LNCAP (cell line): ENCODE data around the gene CCR4.

ENCODE experiments used
- TF ChIP-seq, protein P1 (sequence below): fragments of 450-650 bp; IDR thresholded peaks from 2 replicates; pipeline ENCODE4 v1.5.1; 2017; ENCODE audit warnings: mild to moderate bottlenecking

Gene CCR4

DNA sequence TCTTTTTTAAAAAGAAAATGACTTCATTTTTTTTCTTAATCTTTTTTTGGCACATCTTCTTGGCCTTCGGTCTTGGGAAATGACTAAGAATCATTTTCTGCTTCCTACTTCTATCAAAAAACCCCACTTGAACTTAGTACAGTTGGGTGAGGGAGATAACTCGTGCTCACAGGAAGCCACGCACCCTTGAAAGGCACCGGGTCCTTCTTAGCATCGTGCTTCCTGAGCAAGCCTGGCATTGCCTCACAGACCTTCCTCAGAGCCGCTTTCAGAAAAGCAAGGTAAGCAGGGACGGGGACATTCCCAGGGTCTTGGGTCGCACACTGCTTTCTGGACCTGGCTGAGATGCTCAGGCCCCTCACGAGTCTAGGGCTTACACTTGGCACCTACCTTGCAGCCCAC lies at the start of gene CCR4:
CCR4 (plus strand) TSS at position 235 of the 402 bp plus-strand sequence. CDS start 1,779 bp downstream, outside the sequence.
- TF ChIP-seq, protein P1, sequence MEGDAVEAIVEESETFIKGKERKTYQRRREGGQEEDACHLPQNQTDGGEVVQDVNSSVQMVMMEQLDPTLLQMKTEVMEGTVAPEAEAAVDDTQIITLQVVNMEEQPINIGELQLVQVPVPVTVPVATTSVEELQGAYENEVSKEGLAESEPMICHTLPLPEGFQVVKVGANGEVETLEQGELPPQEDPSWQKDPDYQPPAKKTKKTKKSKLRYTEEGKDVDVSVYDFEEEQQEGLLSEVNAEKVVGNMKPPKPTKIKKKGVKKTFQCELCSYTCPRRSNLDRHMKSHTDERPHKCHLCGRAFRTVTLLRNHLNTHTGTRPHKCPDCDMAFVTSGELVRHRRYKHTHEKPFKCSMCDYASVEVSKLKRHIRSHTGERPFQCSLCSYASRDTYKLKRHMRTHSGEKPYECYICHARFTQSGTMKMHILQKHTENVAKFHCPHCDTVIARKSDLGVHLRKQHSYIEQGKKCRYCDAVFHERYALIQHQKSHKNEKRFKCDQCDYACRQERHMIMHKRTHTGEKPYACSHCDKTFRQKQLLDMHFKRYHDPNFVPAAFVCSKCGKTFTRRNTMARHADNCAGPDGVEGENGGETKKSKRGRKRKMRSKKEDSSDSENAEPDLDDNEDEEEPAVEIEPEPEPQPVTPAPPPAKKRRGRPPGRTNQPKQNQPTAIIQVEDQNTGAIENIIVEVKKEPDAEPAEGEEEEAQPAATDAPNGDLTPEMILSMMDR = no peak

DNA sequence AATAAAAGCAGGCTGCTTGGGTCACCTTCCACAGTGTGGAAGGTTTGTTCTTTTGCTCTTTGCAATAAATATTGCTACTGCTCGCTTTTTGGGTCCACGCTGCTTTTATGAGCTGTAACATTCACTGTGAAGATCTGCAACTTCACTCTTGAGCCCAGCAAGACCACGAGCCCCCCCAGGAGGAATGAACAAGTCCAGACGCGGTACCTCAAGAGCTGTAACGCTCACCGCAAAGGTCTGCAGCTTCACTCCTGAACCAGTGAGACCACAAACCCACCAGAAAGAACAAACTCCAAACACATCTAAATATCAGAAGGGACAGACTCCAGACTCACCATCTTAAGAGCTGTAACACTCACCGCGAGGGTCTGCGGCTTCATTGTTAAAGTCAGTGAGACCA lies 47.5 kb upstream of the CCR4 start:
- TF ChIP-seq, protein P1 = no peak

DNA sequence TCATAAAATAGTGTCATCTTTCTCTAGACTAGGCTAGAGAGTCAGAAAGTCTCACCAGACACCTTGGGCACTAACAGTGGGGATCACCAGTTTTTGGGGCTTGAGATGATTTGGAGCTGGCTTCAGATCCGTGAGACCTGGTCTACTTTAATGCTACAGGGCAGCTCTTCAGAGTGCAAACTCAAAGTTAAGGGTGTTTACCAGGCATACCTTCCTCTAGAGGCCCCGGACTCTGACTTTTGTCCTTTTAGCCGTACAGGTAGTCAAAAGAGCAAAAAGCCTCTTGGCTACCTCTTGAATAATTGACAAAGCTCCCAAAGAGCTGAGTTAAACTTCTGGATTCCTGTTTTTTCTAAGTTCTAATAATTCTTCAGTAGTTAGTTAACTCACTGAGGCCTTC lies 41.4 kb upstream of the CCR4 start:
- TF ChIP-seq, protein P1 = no peak

DNA sequence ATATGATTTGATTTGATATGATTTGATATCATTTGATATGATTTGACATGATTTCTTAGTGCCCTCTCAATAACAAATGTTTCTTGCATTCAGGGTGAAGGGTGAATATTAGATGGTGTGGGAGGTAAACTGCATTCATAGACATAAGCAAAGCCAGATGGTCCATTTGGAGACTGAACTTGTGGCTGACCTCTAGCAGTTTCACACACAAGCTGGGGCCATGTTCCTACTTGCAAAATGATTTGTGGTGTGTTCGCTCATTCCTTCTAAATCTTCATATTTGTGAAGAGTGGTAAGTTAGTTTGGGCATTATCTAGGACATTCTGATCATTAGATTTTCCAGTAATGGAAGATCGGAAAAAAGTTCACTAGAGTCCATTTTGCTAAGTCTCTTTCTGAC lies 40.5 kb upstream of the CCR4 start:
- TF ChIP-seq, protein P1 = no peak

DNA sequence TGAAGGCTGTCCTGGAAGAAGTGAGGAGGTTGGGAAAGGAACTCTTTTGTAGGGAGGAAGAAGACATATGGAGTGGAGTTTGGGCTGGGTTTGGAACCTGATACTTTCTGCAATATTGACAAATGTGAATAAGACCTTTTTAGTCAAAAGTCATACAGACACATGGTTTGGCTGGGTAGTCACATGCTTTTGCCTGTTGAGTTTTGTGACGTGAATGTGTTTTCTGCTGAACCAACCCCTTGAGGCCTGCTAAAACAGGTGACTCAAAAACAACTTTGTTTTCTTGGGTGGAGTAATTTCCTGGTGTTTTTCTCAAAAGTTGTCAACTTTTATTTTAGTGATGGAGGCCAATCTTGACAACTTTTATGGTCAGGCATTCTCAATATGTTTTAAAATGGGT lies 39.4 kb upstream of the CCR4 start:
- TF ChIP-seq, protein P1 = no peak

DNA sequence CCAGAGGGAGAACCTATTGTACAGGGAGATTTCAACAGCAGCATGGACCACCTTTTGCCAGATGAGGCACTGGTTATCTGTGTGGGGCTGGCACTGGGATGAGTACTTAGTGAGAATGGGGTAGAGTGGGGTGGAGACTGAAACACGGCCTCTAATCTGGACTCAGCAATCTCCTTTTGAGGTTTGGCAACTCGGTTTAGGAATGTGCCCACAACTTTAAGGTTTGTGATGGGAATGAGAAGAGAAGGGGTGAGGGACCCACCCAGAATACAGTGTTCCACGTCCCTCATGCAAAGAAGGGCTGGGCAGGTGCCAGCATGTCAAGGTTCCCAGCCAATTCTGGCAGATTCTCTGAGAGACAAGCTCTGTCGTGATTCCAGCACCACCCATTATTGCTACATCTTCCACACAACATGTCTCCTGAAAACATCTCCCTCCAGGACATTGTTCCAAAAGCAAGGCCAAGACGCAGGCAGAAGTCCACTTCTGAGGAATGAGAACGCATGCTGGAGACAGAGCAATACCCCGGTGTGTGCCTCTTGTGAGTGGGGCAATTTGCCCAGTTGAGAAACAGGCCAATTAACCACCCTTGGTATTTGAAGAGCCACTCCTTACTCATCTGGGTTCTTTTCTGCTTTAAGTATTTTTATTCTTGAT lies 37.5 kb upstream of the CCR4 start:
- TF ChIP-seq, protein P1 = no peak

DNA sequence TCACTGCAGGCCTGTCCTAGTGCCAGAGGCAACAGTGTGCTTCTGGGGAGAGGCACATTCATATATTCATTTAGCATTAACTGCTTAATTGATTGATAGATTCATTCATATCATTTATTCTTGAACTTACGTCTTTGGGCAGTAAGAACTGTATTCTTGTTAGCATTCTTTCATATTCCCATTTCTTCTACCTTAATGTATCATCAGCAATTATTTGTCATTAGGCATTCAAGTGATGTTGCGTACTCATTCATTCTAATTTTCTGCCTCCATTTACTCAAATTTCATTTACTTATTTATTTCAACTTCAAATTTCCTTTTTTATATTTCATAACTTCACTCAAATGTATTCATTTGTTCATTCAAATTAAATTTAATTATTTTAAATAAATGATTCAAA lies 31.5 kb upstream of the CCR4 start:
- TF ChIP-seq, protein P1 = no peak

DNA sequence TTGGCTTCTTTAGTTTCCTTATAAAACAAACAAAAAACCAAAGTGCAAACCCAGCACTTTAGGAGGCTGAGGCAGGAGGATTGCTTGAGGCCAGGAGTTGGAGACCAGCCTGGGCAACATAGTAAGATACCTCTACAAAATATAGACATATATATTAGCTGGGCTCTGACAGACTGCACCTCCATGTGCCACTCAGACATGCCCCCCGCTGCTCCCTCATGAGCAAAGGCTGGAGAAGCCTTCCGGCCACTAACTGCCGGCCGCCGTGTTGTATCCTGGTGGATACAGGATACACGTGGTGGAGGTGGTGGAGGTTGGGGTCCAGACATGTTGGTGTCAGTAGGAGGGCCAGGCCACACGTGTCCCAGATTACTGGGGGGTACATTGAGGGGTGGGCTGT lies 29.4 kb upstream of the CCR4 start:
- TF ChIP-seq, protein P1 = no peak
